ENCODE results near the gene NUDT16L1. TPM values are rescaled to one million over a fixed set of nuclear protein-coding genes. Genes with fewer than 3 reads are reported as not detected.

The NUDT16L1 gene
- total RNA-seq, 2 donors from 2014 or later, result 18.7 to 25.4 TPM

DNA sequence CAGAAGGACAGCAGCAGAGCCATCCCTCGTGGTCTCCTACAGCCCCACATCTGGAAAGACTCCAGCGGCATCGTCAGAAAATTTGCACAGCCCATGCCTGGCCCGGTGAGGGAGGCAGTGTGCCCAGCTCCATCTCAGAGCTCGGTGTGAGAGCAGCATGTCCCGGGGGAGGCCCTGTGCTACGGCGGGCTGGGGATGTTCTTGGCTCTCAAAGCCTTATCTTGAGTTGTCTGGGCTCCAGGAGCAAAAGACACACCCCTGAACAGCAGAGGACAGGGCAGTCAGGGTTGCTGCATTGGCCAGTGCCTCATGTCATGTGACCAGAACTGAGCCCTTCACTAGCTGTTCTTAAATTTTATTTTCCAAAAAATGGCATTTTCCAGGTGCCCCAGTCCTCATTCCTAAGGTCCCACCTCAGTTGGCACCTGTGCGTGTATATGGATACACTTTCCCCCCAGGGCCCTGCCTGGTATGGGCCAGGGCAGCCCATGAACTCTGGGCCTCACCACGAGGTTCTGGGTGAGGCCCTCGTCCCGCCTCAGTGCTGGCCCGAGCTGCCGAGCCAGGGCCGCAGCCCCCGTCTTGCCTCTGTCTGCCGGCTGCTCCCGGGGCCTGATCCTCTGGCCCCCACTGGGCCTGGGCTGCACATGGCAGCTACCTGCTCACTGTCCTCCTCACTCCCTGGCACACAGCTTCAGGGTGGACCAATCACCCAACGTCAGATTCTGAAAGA lies 3.0 kb downstream of the NUDT16L1 start:
- H3K36me3 ChIP-seq (replicated peaks in 1 of 2; ENCODE audit: insufficient read depth in 1 of 2, low read depth in 2 of 2), result peaks cover 0 to 15% of the 10 kb centered on the region in 2 donors
- intact Hi-C loops (cut with DNase I), result loop anchor here (10.0 kb wide), 1 partner anchor 258 kb away; the partner anchor contains the start of gene SEC14L5
- 69 to 83% methylated on average over 11 to 19 of the region's 19 CpGs for WGBS, 2 donors

DNA sequence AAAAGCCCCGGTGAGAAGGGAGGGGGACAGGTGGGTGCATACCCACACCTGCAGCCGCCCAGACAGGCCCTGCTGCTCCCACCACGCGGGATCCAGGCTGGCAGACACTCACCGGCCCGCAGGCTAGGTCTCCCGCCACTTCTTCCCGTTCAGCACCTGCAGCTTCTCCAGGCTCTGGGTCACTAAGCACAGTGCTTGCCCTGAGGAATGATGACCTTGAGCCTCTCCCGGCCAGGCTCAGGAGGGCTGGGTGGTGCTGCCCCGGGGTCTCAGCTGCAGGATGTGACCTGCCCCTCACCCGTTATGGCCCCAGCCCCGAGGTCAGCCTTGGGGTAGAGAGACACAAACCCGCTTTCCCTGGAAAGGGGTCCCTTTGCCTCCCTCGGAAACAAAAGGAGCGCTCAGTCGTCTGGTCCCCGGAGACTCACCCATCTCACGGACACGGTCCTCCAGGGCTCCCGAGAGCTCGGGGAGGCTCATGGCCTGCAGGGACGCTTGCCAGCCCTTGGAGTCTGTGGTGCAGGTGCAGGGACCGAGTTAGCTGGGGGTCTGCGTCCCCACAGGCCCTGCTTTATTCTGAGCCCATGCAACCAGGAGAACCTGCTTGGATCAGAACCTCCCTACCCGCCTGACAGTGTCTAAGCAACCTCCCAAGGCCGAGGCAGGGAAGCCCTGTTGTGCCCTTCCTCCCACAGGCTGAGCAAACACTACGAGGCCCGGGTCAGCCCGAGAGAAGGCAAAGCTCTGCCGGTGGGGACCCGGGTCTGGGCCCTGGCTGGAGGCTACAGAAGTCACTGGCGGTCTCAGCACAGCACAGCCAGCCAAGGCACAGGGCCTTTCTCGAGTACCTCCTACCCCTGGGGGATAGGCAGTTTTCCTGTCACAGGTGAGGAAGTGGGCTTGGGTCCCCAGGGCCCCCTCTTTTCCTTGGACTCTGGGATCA lies 3.8 kb downstream of the NUDT16L1 start:
- Histone ChIP-seq H3K27me3 (no peaks in the 10 kb centered on the region), H3K4me1 (peaks cover 24% of the 10 kb centered on the region), H3K27ac (no peak overlapping the region), H3K9me3 (no peaks in the 10 kb centered on the region), H3K4me3 (no peak overlapping the region), H3K36me3 (replicated peaks in 1 of 2; ENCODE audit: insufficient read depth in 1 of 2, low read depth in 2 of 2) (peaks cover 0 to 15% of the 10 kb centered on the region in 2 donors)
- ATAC-seq, result no peak
- TF ChIP-seq, protein P1, sequence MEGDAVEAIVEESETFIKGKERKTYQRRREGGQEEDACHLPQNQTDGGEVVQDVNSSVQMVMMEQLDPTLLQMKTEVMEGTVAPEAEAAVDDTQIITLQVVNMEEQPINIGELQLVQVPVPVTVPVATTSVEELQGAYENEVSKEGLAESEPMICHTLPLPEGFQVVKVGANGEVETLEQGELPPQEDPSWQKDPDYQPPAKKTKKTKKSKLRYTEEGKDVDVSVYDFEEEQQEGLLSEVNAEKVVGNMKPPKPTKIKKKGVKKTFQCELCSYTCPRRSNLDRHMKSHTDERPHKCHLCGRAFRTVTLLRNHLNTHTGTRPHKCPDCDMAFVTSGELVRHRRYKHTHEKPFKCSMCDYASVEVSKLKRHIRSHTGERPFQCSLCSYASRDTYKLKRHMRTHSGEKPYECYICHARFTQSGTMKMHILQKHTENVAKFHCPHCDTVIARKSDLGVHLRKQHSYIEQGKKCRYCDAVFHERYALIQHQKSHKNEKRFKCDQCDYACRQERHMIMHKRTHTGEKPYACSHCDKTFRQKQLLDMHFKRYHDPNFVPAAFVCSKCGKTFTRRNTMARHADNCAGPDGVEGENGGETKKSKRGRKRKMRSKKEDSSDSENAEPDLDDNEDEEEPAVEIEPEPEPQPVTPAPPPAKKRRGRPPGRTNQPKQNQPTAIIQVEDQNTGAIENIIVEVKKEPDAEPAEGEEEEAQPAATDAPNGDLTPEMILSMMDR (IDR thresholded peaks at IDR 0.05), result no peak
- no peak for TF ChIP-seq POLR2A (IDR thresholded peaks at IDR 0.05)
- intact Hi-C loops (cut with DNase I), result loop anchor here (10.0 kb wide), 1 partner anchor 258 kb away; the partner anchor contains the start of gene SEC14L5
- WGBS, 2 donors, result 68 to 77% methylated on average over 13 to 33 of the region's 33 CpGs
- no peak for DNase-seq

More for the DNA sequence above, 3.0 kb downstream of the NUDT16L1 start:
- no peaks in the 10 kb centered on the region for H3K9me3 ChIP-seq
- TF ChIP-seq POLR2A (IDR thresholded peaks at IDR 0.05), result no peak
- TF ChIP-seq, protein P1 (IDR thresholded peaks at IDR 0.05), result no peak
- ATAC-seq, result no peak
- no peak overlapping the region for H3K4me3 ChIP-seq
- H3K4me1 ChIP-seq, result peaks cover 25% of the 10 kb centered on the region
- no peaks in the 10 kb centered on the region for H3K27me3 ChIP-seq
- no peak for DNase-seq
- no peak overlapping the region for H3K27ac ChIP-seq

DNA sequence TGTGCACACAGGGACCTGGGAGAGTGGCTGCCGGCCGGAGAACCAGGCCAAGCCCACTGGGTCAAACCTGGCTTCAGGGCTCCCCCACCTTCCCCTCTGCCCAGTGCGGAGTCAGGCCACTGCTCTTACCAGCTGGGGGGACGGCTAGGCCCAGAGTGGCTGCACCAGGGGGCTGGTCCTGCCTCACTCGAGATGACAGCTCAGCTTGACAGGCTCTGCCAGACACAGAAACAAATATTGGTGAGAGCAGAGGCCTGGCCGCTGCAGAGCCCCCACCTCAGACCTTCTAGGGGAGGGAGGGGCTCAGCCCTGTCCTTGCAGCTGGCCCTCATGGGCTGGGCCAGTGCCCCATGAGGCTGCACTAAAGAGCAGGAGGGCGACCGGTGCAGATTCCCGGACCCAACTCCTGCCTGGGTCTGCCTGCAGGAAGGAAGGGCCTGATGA lies 4.5 kb downstream of the NUDT16L1 start:
- Histone ChIP-seq H3K9me3 (no peaks in the 10 kb centered on the region), H3K27ac (no peak overlapping the region), H3K4me3 (no peak overlapping the region), H3K4me1 (peaks cover 18% of the 10 kb centered on the region), H3K36me3 (replicated peaks in 1 of 2; ENCODE audit: insufficient read depth in 1 of 2, low read depth in 2 of 2) (peaks cover 0 to 15% of the 10 kb centered on the region in 2 donors), H3K27me3 (no peaks in the 10 kb centered on the region)
- no peak for TF ChIP-seq POLR2A (IDR thresholded peaks at IDR 0.05)
- TF ChIP-seq, protein P1 (IDR thresholded peaks at IDR 0.05), result no peak
- DNase-seq (no peak), ATAC-seq (no peak)
- intact Hi-C loops (cut with DNase I), result loop anchor here (10.0 kb wide), 1 partner anchor 257 kb away; the partner anchor contains the start of gene SEC14L5
- 83 to 90% methylated on average over 1 to 7 of the region's 9 CpGs for WGBS, 2 donors

DNA sequence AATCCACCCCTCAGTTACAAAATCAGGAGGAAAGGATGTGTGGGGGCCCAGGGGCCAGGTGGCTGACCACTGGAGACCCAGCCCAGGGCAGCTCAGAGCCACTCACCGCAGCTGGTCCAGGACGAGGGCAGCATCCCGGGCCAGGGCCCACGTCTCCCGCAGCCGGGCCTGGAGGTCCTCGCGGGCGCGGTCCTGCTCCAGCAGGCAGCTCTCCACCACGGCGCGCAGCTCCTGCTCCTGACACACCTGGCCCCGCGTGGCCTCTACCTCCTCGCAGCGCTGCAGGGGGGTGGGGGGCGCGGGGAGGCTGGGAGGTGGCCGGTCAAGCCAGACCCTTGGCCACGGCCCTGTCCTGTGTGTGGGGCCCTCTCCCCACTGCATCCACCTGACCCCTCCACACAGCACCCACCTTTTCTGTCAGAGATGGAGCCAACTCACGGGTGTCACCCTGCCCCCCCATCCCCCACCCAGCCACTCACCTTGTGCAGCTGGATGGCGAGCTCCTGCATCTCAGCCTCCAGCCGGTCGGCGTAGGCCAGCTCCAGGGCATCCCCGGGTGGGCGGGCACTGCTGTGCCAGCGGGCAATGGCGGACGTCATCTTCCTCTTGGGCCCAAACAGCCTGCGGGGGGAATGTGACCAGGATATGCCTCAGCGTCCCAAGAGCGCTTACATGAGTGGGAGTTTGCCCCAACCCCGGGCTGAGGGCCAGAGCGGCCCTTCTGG lies 5.1 kb downstream of the NUDT16L1 start:
- H3K36me3 ChIP-seq (replicated peaks in 1 of 2; ENCODE audit: insufficient read depth in 1 of 2, low read depth in 2 of 2), result peaks cover 0 to 15% of the 10 kb centered on the region in 2 donors
- ATAC-seq, result no peak

More for the DNA sequence above, 5.1 kb downstream of the NUDT16L1 start:
- Histone ChIP-seq H3K27me3 (no peaks in the 10 kb centered on the region), H3K27ac (no peak overlapping the region), H3K4me3 (no peak overlapping the region), H3K9me3 (no peaks in the 10 kb centered on the region), H3K4me1 (peaks cover 14% of the 10 kb centered on the region)
- 94% methylated on average over 31 of the region's 36 CpGs; no CpG with 5 or more reads in 1 of the 2 donors for WGBS, 2 donors
- intact Hi-C loops (cut with DNase I), result loop anchor here (10.0 kb wide), 1 partner anchor 256 kb away; the partner anchor contains the start of gene SEC14L5
- TF ChIP-seq POLR2A (IDR thresholded peaks at IDR 0.05), result no peak
- TF ChIP-seq, protein P1 (IDR thresholded peaks at IDR 0.05), result no peak
- no peak for DNase-seq
